ENCODE measurements around the gene ATP10B. TPM values are rescaled to one million over a fixed set of nuclear protein-coding genes. Genes with fewer than 3 reads are reported as not detected.

ATP10B gene
- total RNA-seq, 1 donor from 2014 or later: under 0.01 TPM

DNA sequence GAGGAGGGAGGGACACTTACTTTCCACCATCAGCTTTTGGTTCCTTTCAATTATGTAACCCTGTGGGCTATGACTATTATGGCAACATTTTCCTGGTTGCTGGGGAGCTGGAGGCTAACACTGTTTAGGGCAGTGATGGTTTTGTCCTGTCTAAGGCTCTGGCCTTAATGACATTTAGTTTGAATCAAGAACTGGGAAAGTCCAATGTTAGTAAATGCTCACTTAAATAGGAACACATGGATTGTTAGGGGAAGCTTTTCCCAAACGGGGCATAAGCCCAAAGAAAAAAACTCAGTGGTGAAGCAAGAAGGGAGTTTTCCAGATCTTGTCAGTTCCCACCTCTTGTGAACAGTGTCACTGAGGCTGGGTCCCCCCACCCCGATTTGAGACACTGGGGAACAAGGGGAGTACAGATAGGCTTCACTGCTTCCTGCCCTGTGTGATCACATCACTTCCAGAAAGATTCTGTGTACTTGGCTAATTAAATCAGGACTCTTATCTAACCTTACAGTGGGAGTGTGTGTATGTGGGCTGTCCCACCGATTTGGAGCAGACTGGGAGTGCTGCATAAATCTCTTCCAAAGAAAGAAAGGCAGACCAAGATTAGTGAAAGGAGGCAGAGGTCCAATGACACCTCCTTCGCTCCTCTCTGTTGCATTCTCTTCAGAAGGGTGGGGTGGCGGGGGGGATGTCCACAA is 223.9 kb downstream of the ATP10B start:
- H3K36me3 ChIP-seq (ENCODE audit: control insufficient read depth in 3 of 3, insufficient read depth in 3 of 3, low read length in 3 of 3): no peaks in the 10 kb centered on the region
- no peak overlapping the region for H3K27ac ChIP-seq (ENCODE audit: low read depth, low read length)
- H3K9ac ChIP-seq (ENCODE audit: low read depth in 1 of 3, low read length in 3 of 3): no peak overlapping the region
- H3K4me3 ChIP-seq (ENCODE audit: low read length in 3 of 3): no peak overlapping the region
- H3K9me3 ChIP-seq (ENCODE audit: control insufficient read depth in 3 of 3, low read length in 3 of 3): no peaks in the 10 kb centered on the region
- no peaks in the 10 kb centered on the region for H3K4me1 ChIP-seq (ENCODE audit: control insufficient read depth in 3 of 3, insufficient read depth in 3 of 3, low read length in 3 of 3)
- H3K27me3 ChIP-seq (ENCODE audit: control insufficient read depth in 3 of 3, insufficient read depth in 3 of 3, low read length in 3 of 3): peaks cover 0 to 4% (median 0%) of the 10 kb centered on the region in 3 donors

DNA sequence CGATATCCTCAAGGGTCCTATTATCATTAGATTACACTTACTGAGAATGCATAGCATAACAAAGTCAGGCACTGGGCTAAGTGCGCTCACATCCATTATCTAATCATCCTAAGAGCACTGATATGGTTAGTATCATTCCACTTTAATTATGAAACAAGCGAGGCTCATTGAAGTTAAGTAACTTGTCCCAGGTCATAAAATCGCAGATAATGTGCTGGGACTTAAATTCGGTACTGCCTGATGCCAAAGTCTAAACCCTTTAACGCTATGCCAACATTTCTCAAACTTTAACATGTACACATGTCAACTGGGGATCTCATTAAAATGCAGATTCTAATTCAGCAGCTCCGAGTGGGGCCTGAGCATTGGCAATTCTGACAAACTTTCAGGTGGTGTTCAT is 225.7 kb downstream of the ATP10B start:
- Histone ChIP-seq H3K9me3 (ENCODE audit: control insufficient read depth in 3 of 3, low read length in 3 of 3) (no peaks in the 10 kb centered on the region), H3K27ac (ENCODE audit: low read depth, low read length) (no peak overlapping the region), H3K9ac (ENCODE audit: low read depth in 1 of 3, low read length in 3 of 3) (no peak overlapping the region), H3K36me3 (ENCODE audit: control insufficient read depth in 3 of 3, insufficient read depth in 3 of 3, low read length in 3 of 3) (no peaks in the 10 kb centered on the region), H3K4me3 (ENCODE audit: low read length in 3 of 3) (no peak overlapping the region), H3K4me1 (ENCODE audit: control insufficient read depth in 3 of 3, insufficient read depth in 3 of 3, low read length in 3 of 3) (no peaks in the 10 kb centered on the region), H3K27me3 (ENCODE audit: control insufficient read depth in 3 of 3, insufficient read depth in 3 of 3, low read length in 3 of 3) (peaks cover 0 to 4% (median 0%) of the 10 kb centered on the region in 3 donors)

DNA sequence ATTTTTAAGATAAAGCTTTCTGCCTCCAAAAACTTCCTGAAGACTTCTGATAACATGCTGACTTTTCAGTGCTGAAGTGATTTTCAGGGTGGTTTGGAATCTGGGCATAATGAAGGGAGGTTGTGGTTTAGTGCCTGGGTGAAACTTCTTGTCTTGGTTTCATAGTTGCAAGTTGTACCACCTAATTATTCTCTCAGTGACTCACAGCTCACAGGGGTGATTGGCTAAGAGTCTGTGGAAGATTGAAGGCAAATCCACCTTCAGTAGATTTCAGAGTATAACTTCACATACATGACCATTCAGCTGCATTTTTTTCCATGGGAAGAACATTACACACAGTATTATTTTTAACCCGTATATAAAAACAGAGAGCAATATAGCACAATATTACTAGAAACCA is 230.5 kb downstream of the ATP10B start:
- no peak overlapping the region for H3K9ac ChIP-seq (ENCODE audit: low read depth in 1 of 3, low read length in 3 of 3)
- H3K27ac ChIP-seq (ENCODE audit: low read depth, low read length): no peak overlapping the region
- H3K27me3 ChIP-seq (ENCODE audit: control insufficient read depth in 3 of 3, insufficient read depth in 3 of 3, low read length in 3 of 3): peaks cover 0 to 4% (median 0%) of the 10 kb centered on the region in 3 donors
- no peaks in the 10 kb centered on the region for H3K4me1 ChIP-seq (ENCODE audit: control insufficient read depth in 3 of 3, insufficient read depth in 3 of 3, low read length in 3 of 3)
- H3K36me3 ChIP-seq (ENCODE audit: control insufficient read depth in 3 of 3, insufficient read depth in 3 of 3, low read length in 3 of 3): no peaks in the 10 kb centered on the region
- no peak overlapping the region for H3K4me3 ChIP-seq (ENCODE audit: low read length in 3 of 3)
- H3K9me3 ChIP-seq (ENCODE audit: control insufficient read depth in 3 of 3, low read length in 3 of 3): no peaks in the 10 kb centered on the region

DNA sequence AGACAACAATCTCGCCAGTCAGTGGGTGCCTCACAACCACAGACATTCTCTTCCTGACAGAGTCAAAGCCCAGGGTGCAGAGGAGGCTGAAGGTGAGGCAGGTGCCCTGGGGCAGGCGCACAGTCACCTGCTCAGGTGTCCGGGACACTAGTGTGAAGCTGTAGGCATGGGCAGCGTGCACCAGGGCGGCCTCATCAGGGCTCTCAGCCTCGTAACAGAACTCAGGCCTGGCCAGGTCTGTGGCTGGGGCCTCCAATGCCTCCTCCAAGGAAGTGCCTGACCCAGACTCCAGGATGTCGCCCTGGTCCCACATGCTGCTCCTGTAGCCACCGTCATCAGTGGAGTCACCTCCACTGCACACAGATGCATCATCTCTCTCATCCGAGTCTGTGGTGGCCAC is 231.6 kb downstream of the ATP10B start:
- Histone ChIP-seq H3K4me1 (ENCODE audit: control insufficient read depth in 3 of 3, insufficient read depth in 3 of 3, low read length in 3 of 3) (no peaks in the 10 kb centered on the region), H3K9me3 (ENCODE audit: control insufficient read depth in 3 of 3, low read length in 3 of 3) (no peaks in the 10 kb centered on the region), H3K27ac (ENCODE audit: low read depth, low read length) (no peak overlapping the region), H3K4me3 (ENCODE audit: low read length in 3 of 3) (no peak overlapping the region), H3K9ac (ENCODE audit: low read depth in 1 of 3, low read length in 3 of 3) (no peak overlapping the region), H3K36me3 (ENCODE audit: control insufficient read depth in 3 of 3, insufficient read depth in 3 of 3, low read length in 3 of 3) (no peaks in the 10 kb centered on the region), H3K27me3 (ENCODE audit: control insufficient read depth in 3 of 3, insufficient read depth in 3 of 3, low read length in 3 of 3) (peaks cover 0 to 4% (median 0%) of the 10 kb centered on the region in 3 donors)

DNA sequence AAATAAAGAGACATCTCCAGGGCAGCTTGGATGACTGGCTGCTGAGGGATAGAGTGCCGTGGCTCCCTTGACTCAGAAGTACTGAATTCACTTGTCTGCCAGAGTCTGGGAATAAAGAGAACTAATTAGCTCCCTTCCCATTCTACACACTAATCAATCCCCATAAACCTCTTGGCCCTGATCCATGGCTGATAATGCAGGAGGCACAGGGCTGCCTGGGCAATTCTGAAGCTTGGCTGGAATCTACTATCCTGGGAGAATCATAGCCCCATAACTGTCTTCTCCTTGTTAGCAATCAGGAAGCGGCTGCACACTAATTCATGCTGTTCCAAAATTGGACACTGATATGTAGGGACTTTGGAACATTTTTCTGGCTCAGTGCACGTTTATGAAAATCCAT is 232.6 kb downstream of the ATP10B start:
- no peak overlapping the region for H3K9ac ChIP-seq (ENCODE audit: low read depth in 1 of 3, low read length in 3 of 3)
- no peaks in the 10 kb centered on the region for H3K36me3 ChIP-seq (ENCODE audit: control insufficient read depth in 3 of 3, insufficient read depth in 3 of 3, low read length in 3 of 3)
- no peaks in the 10 kb centered on the region for H3K4me1 ChIP-seq (ENCODE audit: control insufficient read depth in 3 of 3, insufficient read depth in 3 of 3, low read length in 3 of 3)
- no peak overlapping the region for H3K27ac ChIP-seq (ENCODE audit: low read depth, low read length)
- no peaks in the 10 kb centered on the region for H3K9me3 ChIP-seq (ENCODE audit: control insufficient read depth in 3 of 3, low read length in 3 of 3)
- no peak overlapping the region for H3K4me3 ChIP-seq (ENCODE audit: low read length in 3 of 3)
- peaks cover 0 to 4% (median 0%) of the 10 kb centered on the region in 3 donors for H3K27me3 ChIP-seq (ENCODE audit: control insufficient read depth in 3 of 3, insufficient read depth in 3 of 3, low read length in 3 of 3)

DNA sequence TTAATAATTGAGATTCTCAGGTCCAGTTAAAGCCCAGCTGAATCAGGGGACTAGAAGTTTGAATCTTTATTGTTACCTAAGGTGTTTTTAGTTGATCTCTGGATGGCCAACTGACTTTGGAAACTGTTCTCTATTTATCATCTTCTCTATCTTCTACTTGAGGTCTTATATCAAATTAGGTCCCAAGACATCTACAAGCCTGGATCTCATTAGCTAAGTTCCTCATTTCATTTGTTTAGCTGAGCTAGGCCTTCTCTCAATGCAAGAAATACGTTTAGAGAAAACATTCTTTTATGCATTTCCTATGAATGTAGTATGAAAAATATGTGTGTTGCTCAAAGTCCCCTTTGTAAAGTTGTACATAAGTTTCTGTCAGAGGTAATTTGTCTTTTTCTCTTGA is 233.7 kb downstream of the ATP10B start:
- no peak overlapping the region for H3K27ac ChIP-seq (ENCODE audit: low read depth, low read length)
- no peak overlapping the region for H3K4me3 ChIP-seq (ENCODE audit: low read length in 3 of 3)
- no peak overlapping the region for H3K9ac ChIP-seq (ENCODE audit: low read depth in 1 of 3, low read length in 3 of 3)
- H3K36me3 ChIP-seq (ENCODE audit: control insufficient read depth in 3 of 3, insufficient read depth in 3 of 3, low read length in 3 of 3): no peaks in the 10 kb centered on the region
- H3K27me3 ChIP-seq (ENCODE audit: control insufficient read depth in 3 of 3, insufficient read depth in 3 of 3, low read length in 3 of 3): peaks cover 0 to 4% (median 0%) of the 10 kb centered on the region in 3 donors
- no peaks in the 10 kb centered on the region for H3K4me1 ChIP-seq (ENCODE audit: control insufficient read depth in 3 of 3, insufficient read depth in 3 of 3, low read length in 3 of 3)
- H3K9me3 ChIP-seq (ENCODE audit: control insufficient read depth in 3 of 3, low read length in 3 of 3): no peaks in the 10 kb centered on the region

DNA sequence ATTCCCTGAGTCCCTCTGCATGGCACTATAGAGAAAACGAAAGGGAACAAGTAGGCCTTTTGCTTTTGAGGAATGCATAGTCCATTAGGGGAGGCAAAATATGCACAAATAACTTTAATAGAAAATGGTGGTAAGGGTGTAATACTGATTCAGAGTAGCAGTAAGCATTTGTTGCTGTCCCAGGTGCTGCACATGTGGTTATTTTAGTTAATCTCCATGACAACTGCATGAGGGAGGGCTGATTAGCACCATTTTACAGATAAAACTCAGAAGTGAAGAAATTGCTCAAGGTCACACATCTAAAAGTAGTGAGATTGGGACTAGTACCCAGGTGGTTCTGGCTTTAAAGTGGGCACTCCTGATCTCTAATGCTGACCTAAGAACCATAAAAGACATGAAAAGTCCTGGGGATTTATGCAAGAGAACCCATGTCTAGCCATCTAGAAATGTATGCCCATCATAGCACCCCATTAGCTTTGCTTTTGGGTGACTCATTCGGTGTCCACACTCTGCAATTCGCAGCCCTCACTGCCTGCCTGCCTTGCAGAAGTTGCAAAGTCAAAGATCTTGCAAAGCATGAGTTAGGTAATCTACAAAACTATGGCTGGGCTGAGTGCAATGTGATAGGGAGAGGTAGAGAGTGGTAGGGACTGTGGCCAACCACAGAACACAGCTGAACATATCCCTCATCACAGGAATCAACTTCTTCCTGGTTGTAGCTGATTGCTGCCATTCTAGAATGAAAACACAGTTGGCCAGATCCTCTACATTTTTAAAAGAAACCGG is 235.1 kb downstream of the ATP10B start:
- H3K4me3 ChIP-seq (ENCODE audit: low read length in 3 of 3): no peak overlapping the region
- no peaks in the 10 kb centered on the region for H3K9me3 ChIP-seq (ENCODE audit: control insufficient read depth in 3 of 3, low read length in 3 of 3)
- H3K27ac ChIP-seq (ENCODE audit: low read depth, low read length): no peak overlapping the region
- H3K4me1 ChIP-seq (ENCODE audit: control insufficient read depth in 3 of 3, insufficient read depth in 3 of 3, low read length in 3 of 3): no peaks in the 10 kb centered on the region
- no peak overlapping the region for H3K9ac ChIP-seq (ENCODE audit: low read depth in 1 of 3, low read length in 3 of 3)
- H3K36me3 ChIP-seq (ENCODE audit: control insufficient read depth in 3 of 3, insufficient read depth in 3 of 3, low read length in 3 of 3): no peaks in the 10 kb centered on the region
- peaks cover 0 to 4% (median 0%) of the 10 kb centered on the region in 3 donors for H3K27me3 ChIP-seq (ENCODE audit: control insufficient read depth in 3 of 3, insufficient read depth in 3 of 3, low read length in 3 of 3)

DNA sequence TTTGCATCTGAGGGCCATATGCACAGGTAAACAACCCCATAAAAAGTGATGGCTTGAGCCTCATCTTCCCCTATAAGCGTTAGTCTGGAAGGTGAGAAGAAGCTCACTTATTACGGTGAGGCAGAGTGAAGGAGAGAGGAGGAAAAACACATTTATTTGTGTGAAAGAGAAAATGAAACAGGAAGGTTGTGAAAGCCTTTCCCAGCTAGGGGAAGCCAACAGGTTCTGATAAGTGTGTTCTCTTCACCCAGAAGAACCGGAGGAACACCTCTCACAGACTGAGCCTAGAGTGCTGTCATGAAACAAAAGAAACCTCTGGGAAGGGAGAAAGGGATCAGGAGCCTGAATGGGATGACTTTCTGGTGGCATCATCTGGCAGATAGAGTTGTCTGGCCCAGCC is 237.9 kb downstream of the ATP10B start:
- no peaks in the 10 kb centered on the region for H3K27me3 ChIP-seq (ENCODE audit: control insufficient read depth in 3 of 3, insufficient read depth in 3 of 3, low read length in 3 of 3)
- no peak overlapping the region for H3K27ac ChIP-seq (ENCODE audit: low read depth, low read length)
- no peaks in the 10 kb centered on the region for H3K4me1 ChIP-seq (ENCODE audit: control insufficient read depth in 3 of 3, insufficient read depth in 3 of 3, low read length in 3 of 3)

DNA sequence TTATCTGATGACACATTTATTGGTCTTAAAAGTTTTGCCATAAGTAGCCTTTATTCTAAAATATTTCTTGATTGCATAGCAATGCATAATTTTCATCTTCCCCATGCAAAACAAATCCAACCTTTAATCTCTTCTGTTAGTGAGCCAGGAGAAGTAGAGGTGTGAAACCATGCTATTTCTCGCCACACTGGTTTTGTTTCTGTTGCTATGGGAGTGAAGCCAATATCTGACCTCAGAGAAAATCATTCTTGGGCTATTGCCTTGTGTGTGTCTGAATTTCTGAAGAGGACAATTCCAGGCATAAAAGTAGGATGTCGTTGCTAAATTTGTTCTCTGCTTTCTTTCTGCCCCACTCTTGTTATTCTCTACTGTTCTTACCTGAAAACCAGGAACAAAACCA is 246.7 kb downstream of the ATP10B start:
- Histone ChIP-seq H3K36me3 (ENCODE audit: control insufficient read depth in 3 of 3, insufficient read depth in 3 of 3, low read length in 3 of 3) (no peaks in the 10 kb centered on the region), H3K4me1 (ENCODE audit: control insufficient read depth in 3 of 3, insufficient read depth in 3 of 3, low read length in 3 of 3) (no peaks in the 10 kb centered on the region), H3K27me3 (ENCODE audit: control insufficient read depth in 3 of 3, insufficient read depth in 3 of 3, low read length in 3 of 3) (no peaks in the 10 kb centered on the region), H3K9ac (ENCODE audit: low read depth in 1 of 3, low read length in 3 of 3) (no peak overlapping the region), H3K27ac (ENCODE audit: low read depth, low read length) (no peak overlapping the region), H3K9me3 (ENCODE audit: control insufficient read depth in 3 of 3, low read length in 3 of 3) (no peaks in the 10 kb centered on the region), H3K4me3 (ENCODE audit: low read length in 3 of 3) (no peak overlapping the region)

More for the DNA sequence above, 237.9 kb downstream of the ATP10B start:
- H3K9ac ChIP-seq (ENCODE audit: low read depth in 1 of 3, low read length in 3 of 3): no peak overlapping the region
- no peak overlapping the region for H3K4me3 ChIP-seq (ENCODE audit: low read length in 3 of 3)
- H3K36me3 ChIP-seq (ENCODE audit: control insufficient read depth in 3 of 3, insufficient read depth in 3 of 3, low read length in 3 of 3): no peaks in the 10 kb centered on the region
- no peaks in the 10 kb centered on the region for H3K9me3 ChIP-seq (ENCODE audit: control insufficient read depth in 3 of 3, low read length in 3 of 3)

DNA sequence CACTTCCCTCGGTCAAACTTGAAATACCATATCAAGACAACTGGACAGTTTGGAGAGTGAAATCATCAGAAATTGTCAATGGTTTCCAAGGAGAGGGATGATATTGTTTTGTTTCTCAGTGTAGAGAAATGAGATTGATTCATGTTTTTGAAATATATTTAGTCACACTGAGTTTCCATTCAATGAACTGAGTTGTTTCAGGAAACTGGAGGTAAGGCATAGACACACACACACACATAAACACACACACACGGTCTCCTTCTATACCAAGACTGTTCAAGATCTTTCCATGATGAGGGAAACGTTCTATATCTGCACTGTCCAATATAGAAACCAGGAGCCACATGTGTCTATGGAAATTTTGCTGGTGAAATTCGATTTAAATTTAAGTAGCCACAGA is 247.5 kb downstream of the ATP10B start:
- no peak overlapping the region for H3K4me3 ChIP-seq (ENCODE audit: low read length in 3 of 3)
- no peaks in the 10 kb centered on the region for H3K36me3 ChIP-seq (ENCODE audit: control insufficient read depth in 3 of 3, insufficient read depth in 3 of 3, low read length in 3 of 3)
- H3K9me3 ChIP-seq (ENCODE audit: control insufficient read depth in 3 of 3, low read length in 3 of 3): no peaks in the 10 kb centered on the region
- no peak overlapping the region for H3K27ac ChIP-seq (ENCODE audit: low read depth, low read length)
- H3K27me3 ChIP-seq (ENCODE audit: control insufficient read depth in 3 of 3, insufficient read depth in 3 of 3, low read length in 3 of 3): no peaks in the 10 kb centered on the region
- no peaks in the 10 kb centered on the region for H3K4me1 ChIP-seq (ENCODE audit: control insufficient read depth in 3 of 3, insufficient read depth in 3 of 3, low read length in 3 of 3)
- H3K9ac ChIP-seq (ENCODE audit: low read depth in 1 of 3, low read length in 3 of 3): no peak overlapping the region
